A549 (cell line): ENCODE measurements around the gene PRF1.

Source experiments
- EP300 ChIP-seq, 2 experiments: fragments of >200 bp; sonication (Bioruptor Twin); formaldehyde crosslinking; IDR thresholded peaks; 2 replicates in 1 of 2; 3 replicates in 1 of 2; pipeline ENCODE4 v1.6.1; 2016 to 2017
- HDAC2 ChIP-seq: fragments of 200-600 bp; sonication (generic); IDR thresholded peaks from 2 replicates; pipeline ENCODE4 v1.6.1; 2016
- JUNB ChIP-seq: fragments of >200 bp; sonication (Bioruptor Twin); formaldehyde crosslinking; IDR thresholded peaks from 2 replicates; pipeline ENCODE4 v1.6.1; 2016
- REST ChIP-seq: fragments of 200-600 bp; sonication (generic); IDR thresholded peaks from 2 replicates; pipeline ENCODE4 v1.6.1; 2016; ENCODE audit warnings: antibody characterized with exemption, mild to moderate bottlenecking, moderate library complexity
- TF ChIP-seq, protein P1 (sequence below): fragments of >200 bp; sonication (Bioruptor Twin); formaldehyde crosslinking; IDR thresholded peaks from 3 replicates; pipeline ENCODE4 v1.5.1; 2016

- TF ChIP-seq, protein P1, sequence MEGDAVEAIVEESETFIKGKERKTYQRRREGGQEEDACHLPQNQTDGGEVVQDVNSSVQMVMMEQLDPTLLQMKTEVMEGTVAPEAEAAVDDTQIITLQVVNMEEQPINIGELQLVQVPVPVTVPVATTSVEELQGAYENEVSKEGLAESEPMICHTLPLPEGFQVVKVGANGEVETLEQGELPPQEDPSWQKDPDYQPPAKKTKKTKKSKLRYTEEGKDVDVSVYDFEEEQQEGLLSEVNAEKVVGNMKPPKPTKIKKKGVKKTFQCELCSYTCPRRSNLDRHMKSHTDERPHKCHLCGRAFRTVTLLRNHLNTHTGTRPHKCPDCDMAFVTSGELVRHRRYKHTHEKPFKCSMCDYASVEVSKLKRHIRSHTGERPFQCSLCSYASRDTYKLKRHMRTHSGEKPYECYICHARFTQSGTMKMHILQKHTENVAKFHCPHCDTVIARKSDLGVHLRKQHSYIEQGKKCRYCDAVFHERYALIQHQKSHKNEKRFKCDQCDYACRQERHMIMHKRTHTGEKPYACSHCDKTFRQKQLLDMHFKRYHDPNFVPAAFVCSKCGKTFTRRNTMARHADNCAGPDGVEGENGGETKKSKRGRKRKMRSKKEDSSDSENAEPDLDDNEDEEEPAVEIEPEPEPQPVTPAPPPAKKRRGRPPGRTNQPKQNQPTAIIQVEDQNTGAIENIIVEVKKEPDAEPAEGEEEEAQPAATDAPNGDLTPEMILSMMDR, result no peak
- TF ChIP-seq REST (no peak), EP300 (IDR thresholded peaks at IDR 0.05) (no peak), HDAC2 (no peak), JUNB (no peak)
Measured at GRCh38 chr10:70596110-70596798, 6.3 kb downstream of the PRF1 start.
